ENCODE measurements around the gene MXD3. TPM values are rescaled to one million over a fixed set of nuclear protein-coding genes. Genes with fewer than 3 reads are reported as not detected.
A peak's percentile ranks its signal among the peaks of the same experiment; 100 is the strongest.

Gene MXD3
- total RNA-seq, 1 experiment from 2014 or later: 50.0 TPM

- intact Hi-C loops (cut with micrococcal nuclease; ENCODE audit: unreplicated experiment): loop anchor here (1.0 to 2.0 kb wide), 5 partner anchors 72 to 183 kb away; partner anchors contain the start of gene GRK6
- Histone ChIP-seq H3K4me3 (no peak overlapping the region), H3K4me1 (replicated peaks; ENCODE audit: insufficient read depth) (peaks cover 4% of the 10 kb centered on the region; the same call in 1 of the 2 replicates), H3K27me3 (ENCODE audit: insufficient read depth, low read depth) (no peaks in the 10 kb centered on the region), H3F3A (ENCODE audit: insufficient read depth, low read depth) (peaks cover 25% of the 10 kb centered on the region; the same call in 1 of the 2 replicates), H4K20me1 (ENCODE audit: insufficient read depth) (peaks cover 12% of the 10 kb centered on the region; the same call in 1 of the 2 replicates), H3K9me2 (ENCODE audit: insufficient read depth) (no peaks in the 10 kb centered on the region), H2AFZ (no peak overlapping the region), H3K4me2 (no peak overlapping the region), H3K9me3 (ENCODE audit: insufficient read depth, low read depth) (no peaks in the 10 kb centered on the region), H3K27ac (no peak overlapping the region), H3K79me2 (ENCODE audit: low read depth) (no peaks in the 10 kb centered on the region), H3K36me3 (ENCODE audit: low read depth) (no peaks in the 10 kb centered on the region)
- BruUV-seq (replicated peaks): no TSS peak
- CTCF ChIA-PET: interaction anchor here (0.5 to 1.9 kb wide), 8 partner anchors 10 to 138 kb away, joined by 3 to 6 read pairs (median 5); partner anchors contain the start of genes PRELID1 and RAB24
- TF ChIP-seq CTCF (conservative IDR thresholded peaks at IDR 0.05): peak; percentile 92
- TF ChIP-seq EZH2 (IDR thresholded peaks at IDR 0.05; ENCODE audit: low read depth): no peak
- DNase-seq: peak; percentile 67 to 72
- POLR2A ChIA-PET (ENCODE audit: unreplicated experiment): interaction anchor here (0.8 kb wide), 1 partner anchor 180 kb away, joined by 9 read pairs; no protein-coding TSS in a partner anchor
Measured at GRCh38 chr5:177317959-177318377, 6.3 kb upstream of the MXD3 start.

GRCh38 chr5:177316005-177316404, 4.3 kb upstream of the MXD3 start:
- POLR2A ChIA-PET (ENCODE audit: unreplicated experiment): interaction anchor here (0.6 kb wide), 1 partner anchor 89 kb away, joined by 4 read pairs; no protein-coding TSS in a partner anchor
- BruUV-seq (replicated peaks): no TSS peak

GRCh38 chr5:177315411-177315810, 3.7 kb upstream of the MXD3 start:
- intact Hi-C loops (cut with micrococcal nuclease; ENCODE audit: unreplicated experiment): no loop called here
- POLR2A ChIA-PET (ENCODE audit: unreplicated experiment): interaction anchor here (0.6 kb wide), 1 partner anchor 89 kb away, joined by 4 read pairs; no protein-coding TSS in a partner anchor
- Histone ChIP-seq H3K9me2 (ENCODE audit: insufficient read depth) (no peaks in the 10 kb centered on the region), H2AFZ (no peak overlapping the region), H3K4me2 (no peak overlapping the region), H4K20me1 (ENCODE audit: insufficient read depth) (peaks cover 17% of the 10 kb centered on the region; the same call in 1 of the 2 replicates), H3K36me3 (ENCODE audit: low read depth) (no peaks in the 10 kb centered on the region), H3F3A (ENCODE audit: insufficient read depth, low read depth) (peaks cover 27% of the 10 kb centered on the region; the same call in 1 of the 2 replicates), H3K27me3 (ENCODE audit: insufficient read depth, low read depth) (no peaks in the 10 kb centered on the region), H3K79me2 (ENCODE audit: low read depth) (no peaks in the 10 kb centered on the region), H3K9me3 (ENCODE audit: insufficient read depth, low read depth) (no peaks in the 10 kb centered on the region), H3K4me1 (replicated peaks; ENCODE audit: insufficient read depth) (peaks cover 10% of the 10 kb centered on the region; the same call in 1 of the 2 replicates), H3K27ac (no peak overlapping the region), H3K4me3 (no peak overlapping the region)
- no peak for DNase-seq
- BruUV-seq (replicated peaks): no TSS peak
- TF ChIP-seq CTCF (conservative IDR thresholded peaks at IDR 0.05) (no peak), EZH2 (IDR thresholded peaks at IDR 0.05; ENCODE audit: low read depth) (no peak)
- CTCF ChIA-PET: interaction anchor here (1.2 kb wide), 1 partner anchor 74 kb away, joined by 3 read pairs; no protein-coding TSS in a partner anchor

More at GRCh38 chr5:177316005-177316404, 4.3 kb upstream of the MXD3 start:
- no peak overlapping the region for H3K27ac ChIP-seq
- H3K9me2 ChIP-seq (ENCODE audit: insufficient read depth): no peaks in the 10 kb centered on the region
- H3K79me2 ChIP-seq (ENCODE audit: low read depth): no peaks in the 10 kb centered on the region
- DNase-seq: no peak
- H3K36me3 ChIP-seq (ENCODE audit: low read depth): no peaks in the 10 kb centered on the region
- no peak for TF ChIP-seq CTCF (conservative IDR thresholded peaks at IDR 0.05)
- TF ChIP-seq EZH2 (IDR thresholded peaks at IDR 0.05; ENCODE audit: low read depth): no peak
- CTCF ChIA-PET: interaction anchor here (0.7 to 1.2 kb wide), 2 partner anchors 74 to 92 kb away, joined by 3 read pairs; no protein-coding TSS in a partner anchor
- intact Hi-C loops (cut with micrococcal nuclease; ENCODE audit: unreplicated experiment): no loop called here
- H3K9me3 ChIP-seq (ENCODE audit: insufficient read depth, low read depth): no peaks in the 10 kb centered on the region
- no peak overlapping the region for H2AFZ ChIP-seq
- no peak overlapping the region for H3K4me3 ChIP-seq
- H3F3A ChIP-seq (ENCODE audit: insufficient read depth, low read depth): peaks cover 27% of the 10 kb centered on the region; the same call in 1 of the 2 replicates
- no peaks in the 10 kb centered on the region for H3K27me3 ChIP-seq (ENCODE audit: insufficient read depth, low read depth)
- H3K4me2 ChIP-seq: no peak overlapping the region
- H4K20me1 ChIP-seq (ENCODE audit: insufficient read depth): peaks cover 17% of the 10 kb centered on the region; the same call in 1 of the 2 replicates
- H3K4me1 ChIP-seq (replicated peaks; ENCODE audit: insufficient read depth): peaks cover 10% of the 10 kb centered on the region; the same call in 1 of the 2 replicates

All from PC-9 (cell line).